ENCODE results near the gene DGKI.

The DGKI gene

GRCh38 chr7:137421366-137421765 lies 425.4 kb downstream of the DGKI start:
- DNase-seq, result no peak

GRCh38 chr7:137418841-137419240 lies 427.9 kb downstream of the DGKI start:
- DNase-seq, result no peak

GRCh38 chr7:137417464-137417863 lies 429.3 kb downstream of the DGKI start:
- DNase-seq, result no peak

- DNase-seq, result no peak
These were observed 432.9 kb downstream of the DGKI start for GRCh38 chr7:137413901-137414300.

GRCh38 chr7:137411446-137411845 lies 435.3 kb downstream of the DGKI start:
- no peak for DNase-seq

DNA sequence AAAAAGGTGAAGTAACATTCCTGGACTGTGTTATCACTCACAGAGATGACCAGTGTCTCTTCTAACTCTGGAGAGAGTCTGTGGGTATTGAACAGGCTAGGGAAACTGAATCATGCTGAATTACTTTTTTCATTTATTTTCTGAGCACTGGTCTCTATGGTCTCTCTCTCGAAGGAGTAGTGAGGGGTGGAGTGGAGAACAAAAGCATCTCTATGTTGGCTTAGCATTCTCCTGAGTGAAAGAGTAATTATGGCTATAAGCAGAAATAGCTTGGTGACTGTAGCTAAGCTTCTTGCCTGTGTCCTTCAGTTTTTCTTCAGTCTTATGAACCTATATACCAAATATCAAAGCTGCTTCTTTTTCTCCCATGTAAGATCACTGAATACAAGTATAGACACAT lies 438.6 kb downstream of the DGKI start:
- DNase-seq, result peak in 2 of 51 donors; percentile 26 to 44

DNA sequence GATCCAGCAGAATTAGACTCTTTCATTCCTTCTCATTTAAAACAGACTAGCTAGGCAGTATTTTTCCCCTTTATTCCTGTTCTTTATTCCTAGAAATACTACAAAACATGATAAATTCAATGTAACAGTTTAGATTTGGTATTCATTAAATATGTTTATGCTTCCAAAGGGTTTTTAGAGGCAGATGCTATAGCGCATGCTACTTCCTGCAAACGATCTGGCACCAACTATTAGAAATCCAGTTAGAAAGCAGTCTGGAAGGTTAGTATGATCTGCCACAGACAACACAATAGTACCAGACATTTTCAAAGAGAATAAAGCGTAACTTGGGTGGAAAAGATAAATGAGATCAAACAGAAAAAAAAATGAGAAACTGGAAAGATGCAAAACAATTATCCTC lies 439.7 kb downstream of the DGKI start:
- DNase-seq, result no peak

DNA sequence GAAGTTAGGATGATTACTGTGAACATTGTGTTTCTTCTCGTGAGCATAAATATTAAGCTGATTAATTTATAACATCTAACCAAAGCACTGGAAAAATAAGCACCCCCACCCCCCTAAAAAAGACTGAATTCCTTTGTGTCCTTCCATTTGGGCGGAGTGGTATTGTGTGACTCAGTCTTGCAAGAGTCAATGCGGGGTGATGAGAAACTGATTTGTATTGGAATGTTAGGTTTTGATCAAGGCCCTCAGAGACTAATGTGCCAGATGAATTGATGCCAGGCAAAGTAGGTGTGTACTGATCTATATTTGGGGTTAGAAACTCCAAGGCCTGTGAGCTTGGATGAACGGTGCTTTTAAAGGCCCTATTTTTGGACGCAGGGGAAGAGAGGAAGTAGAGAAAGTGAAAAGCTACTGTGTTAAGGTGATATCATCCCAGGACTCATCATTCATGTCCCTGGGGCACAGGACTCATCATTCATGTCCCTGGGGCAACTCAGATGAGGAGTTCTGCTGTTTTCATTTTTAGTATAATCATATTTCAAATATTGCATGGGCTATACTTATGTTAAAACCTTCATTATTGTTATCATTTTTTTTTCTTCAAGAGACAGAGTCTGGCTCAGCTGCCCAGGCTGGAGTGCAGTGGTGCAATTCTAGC lies 442.0 kb downstream of the DGKI start:
- DNase-seq, result no peak

DNA sequence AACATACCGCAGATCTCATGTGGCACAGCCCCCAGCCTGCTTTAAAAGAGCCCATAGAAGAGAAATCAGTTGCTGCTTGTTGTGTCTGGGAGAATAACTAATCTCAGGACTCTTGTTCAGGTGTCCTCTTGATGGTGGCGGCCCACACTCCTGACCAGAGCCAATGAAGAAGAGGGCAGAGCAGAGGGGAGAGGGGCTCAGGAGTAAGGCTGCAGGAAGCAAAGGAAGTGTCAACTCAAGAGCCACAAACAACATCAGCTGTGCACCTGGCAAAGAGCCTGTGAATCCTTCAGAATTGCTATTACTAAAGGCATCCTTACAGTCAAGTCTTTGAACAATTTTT lies 443.4 kb downstream of the DGKI start:
- peak in 7 of 51 donors; percentile 2 to 26 (median 18) for DNase-seq

GRCh38 chr7:137402536-137403352 lies 444.0 kb downstream of the DGKI start:
- DNase-seq, result peak in 22 of 51 donors; percentile 1 to 74 (median 16)

- DNase-seq, result no peak
These were observed 446.6 kb downstream of the DGKI start for GRCh38 chr7:137399827-137400823.

GRCh38 chr7:137396051-137396450 lies 450.7 kb downstream of the DGKI start:
- DNase-seq, result no peak

DNA sequence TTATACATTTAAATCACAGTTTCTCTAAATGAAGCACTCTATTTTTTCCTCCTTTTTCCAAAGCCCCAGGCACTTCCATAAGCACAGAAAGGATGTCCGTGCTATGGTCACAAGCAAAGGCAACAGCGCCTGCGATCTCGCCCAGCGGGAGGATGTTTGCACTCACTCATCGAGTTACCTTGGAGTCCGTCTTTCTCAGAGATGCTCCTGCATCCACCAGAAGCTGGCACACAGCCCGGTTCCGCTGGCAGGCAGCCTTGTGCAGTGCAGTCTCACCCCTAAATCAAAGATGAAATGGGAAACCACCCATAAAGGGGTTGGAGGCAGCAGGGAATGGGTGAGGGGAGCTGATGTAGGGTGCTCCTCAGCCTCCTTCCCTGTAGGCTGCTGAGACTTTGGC lies 451.4 kb downstream of the DGKI start:
- DNase-seq, result peak in 46 of 51 donors; percentile 5 to 88 (median 54)

DNA sequence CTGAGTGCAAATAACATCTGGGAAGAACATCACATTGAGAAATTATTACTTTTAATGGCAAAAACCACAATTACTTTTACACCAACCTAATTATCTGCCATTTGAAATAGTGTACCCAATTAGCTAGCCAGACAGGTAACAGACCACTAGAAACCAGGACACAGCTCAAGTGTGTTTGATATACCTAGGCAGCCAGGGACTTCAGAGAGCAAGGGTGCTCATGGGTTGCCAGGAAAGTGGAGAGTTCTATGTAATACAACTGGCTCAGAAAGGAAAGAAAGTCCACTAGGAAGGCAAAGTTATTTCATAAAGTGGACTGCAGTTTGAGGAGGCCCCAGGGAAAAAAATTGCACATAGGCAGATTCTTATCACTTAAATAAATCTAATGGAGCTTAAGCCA lies 453.2 kb downstream of the DGKI start:
- DNase-seq, result no peak

DNA sequence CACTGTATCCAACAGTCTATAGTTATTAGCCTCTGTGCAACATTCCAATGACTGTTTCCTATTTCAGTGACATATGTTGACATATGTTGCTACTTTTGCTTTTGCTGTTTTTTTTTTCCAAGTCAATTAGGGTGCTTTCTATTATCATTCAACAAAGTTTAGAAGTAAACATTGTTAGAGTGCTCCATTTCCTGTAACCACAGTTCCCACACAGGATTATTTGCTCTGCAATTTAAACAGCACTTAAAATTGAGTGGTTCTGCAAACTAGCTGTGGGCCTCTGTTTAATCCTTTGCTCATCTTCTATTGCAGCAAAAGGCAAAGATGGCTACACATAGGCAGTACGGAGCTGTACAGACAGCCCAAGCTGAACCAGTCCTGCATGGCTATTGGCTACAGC lies 456.7 kb downstream of the DGKI start:
- DNase-seq, result no peak

GRCh38 chr7:137388916-137389315 lies 457.9 kb downstream of the DGKI start:
- DNase-seq, result no peak

- no peak for DNase-seq
These were observed 459.8 kb downstream of the DGKI start for GRCh38 chr7:137386966-137387365.

GRCh38 chr7:137381045-137381444 lies 465.7 kb downstream of the DGKI start:
- no peak for DNase-seq

- no peak for DNase-seq
These were observed 473.3 kb downstream of the DGKI start for GRCh38 chr7:137373507-137373906.

DNA sequence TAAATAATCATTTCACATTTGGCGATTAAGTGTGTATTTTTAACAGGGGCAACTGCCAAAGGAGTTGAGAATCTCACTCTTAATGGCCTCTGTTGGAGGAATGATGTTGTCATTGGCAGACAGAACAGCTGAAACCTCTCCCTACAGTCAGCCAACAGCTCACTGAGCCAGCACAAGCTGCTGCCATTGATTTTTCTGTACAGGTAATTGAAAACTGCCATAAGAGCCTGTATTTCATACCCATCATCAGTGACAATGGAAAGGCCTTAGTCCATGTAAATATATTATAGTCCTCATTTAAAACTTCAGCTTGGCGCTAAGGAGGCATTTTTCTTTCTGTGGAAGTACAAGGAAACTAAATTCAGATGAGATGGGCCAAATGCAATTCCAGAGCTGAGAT lies 475.2 kb downstream of the DGKI start:
- no peak for DNase-seq

DNA sequence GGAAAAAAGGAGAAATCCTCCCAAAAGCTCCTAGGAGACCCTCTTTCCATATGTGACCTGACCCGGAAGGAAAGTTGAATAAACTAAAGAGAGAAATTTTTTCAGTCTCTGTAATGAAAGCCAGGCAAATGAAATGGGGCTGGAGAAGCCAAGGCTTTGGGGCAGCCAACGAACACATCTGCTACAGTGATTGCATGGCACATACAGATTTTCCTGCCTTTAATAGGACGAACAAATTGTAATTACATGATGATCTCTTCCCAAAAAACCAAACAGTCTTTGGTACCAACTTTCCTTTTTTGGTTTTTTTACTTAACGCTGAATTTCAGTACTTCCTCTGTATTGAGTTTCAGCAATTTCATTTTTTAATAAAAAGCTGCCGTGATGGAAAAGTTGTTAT lies 479.8 kb downstream of the DGKI start:
- DNase-seq, result no peak

DNA sequence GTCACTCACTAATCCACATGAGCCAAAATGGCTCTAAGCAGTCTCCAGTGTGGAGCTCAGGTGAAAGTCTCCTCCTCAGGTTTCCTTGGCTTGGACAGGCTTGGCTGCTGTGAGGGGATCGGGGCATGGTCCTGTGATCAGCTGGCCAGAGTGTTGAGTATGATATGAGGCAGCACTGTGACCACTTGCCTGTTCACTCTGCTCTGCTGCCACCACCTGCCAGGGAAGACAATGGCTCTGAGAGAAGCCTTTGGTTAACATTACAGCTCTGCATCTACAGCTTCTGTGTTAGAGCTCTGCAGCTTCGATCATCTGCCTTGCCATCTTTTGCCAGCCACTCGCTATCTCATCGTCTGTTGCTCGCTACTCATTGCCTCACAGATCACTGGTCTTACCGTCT lies 483.1 kb downstream of the DGKI start:
- no peak for DNase-seq

Measured in hypothalamus (tissue), 51 donors.